ENCODE measurements around the gene HMX1. TPM values are rescaled to one million over a fixed set of nuclear protein-coding genes. Genes with fewer than 3 reads are reported as not detected.

Gene HMX1
- total RNA-seq (2014; rRNA removed; shearing (Covaris generic)): not detected in 2 replicates

DNA sequence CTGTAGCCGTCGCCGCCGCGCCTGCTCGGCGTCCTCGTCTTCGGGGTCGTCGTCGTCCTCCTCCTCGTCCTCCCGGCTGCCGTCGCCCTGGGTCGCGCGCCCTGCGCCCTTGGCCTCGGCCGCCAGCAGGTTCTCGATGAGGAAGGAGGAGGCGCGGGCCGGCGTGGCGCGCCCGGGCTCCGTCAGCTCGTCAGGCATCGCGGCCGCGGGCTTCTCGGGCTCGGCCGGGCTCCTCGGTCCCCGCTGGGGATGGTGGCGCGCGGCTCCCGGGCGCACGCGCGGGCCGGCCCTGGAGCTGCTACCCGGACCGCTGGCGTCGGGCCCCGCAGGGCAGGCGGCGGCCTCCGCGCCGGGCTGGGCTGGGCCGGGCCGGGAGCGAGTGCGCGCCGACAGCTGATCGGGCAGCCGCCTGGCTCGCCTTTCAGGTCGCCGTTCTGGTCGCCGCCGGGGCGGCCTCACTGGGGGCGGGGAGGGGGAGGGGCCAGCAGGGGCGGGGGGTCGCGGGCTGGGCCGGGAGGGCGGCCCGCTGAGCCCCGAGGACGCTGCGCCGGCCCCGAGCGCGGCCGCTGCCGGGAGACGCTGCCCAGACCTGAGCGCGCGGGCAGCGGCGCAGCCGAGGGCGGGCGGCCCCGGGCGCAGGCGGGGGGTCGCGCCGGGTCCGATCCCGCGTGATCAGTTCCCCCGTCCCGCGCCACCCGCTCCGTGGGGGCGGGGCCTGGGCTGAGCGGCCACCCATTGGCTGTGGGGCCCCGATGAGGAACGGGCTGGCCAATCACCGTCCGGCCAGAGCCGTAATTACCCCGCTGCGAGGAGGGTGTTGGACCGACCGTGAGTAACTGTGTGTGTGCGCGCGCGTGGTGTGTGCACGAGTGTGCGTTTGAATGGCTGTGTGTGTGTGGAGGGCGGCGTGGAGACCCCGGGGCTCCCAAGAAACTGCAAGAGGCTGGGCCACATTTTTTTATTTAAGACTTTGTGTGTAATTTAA is at the start of gene HMX1:
TSS of gene HMX1 (minus strand) at position 423 of the 985 bp plus-strand sequence. CDS start at position 198, 225 bp downstream.
- no peak for DNase-seq (ENCODE audit: low spot score)

DNA sequence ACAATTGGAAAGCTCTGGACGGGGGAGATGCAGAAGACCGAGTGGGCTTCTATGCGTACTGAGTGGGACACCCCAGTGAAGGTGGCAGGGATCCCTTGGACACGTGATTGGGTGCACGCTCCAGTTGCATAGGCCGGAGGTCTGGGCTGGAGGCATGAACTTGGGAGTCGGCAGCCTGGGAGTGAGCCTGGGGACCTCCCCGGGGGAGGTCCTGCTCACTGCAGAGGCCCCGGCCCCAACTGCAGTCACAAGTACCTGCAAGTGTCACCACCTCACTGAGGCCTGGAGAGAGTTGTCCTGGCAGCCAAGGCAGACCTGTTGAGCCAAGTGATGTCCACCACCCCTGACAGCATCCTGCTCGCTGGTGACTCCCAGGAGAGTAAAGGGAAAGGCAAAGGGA is 49.3 kb upstream of the HMX1 start:
- DNase-seq (ENCODE audit: low spot score): no peak

DNA sequence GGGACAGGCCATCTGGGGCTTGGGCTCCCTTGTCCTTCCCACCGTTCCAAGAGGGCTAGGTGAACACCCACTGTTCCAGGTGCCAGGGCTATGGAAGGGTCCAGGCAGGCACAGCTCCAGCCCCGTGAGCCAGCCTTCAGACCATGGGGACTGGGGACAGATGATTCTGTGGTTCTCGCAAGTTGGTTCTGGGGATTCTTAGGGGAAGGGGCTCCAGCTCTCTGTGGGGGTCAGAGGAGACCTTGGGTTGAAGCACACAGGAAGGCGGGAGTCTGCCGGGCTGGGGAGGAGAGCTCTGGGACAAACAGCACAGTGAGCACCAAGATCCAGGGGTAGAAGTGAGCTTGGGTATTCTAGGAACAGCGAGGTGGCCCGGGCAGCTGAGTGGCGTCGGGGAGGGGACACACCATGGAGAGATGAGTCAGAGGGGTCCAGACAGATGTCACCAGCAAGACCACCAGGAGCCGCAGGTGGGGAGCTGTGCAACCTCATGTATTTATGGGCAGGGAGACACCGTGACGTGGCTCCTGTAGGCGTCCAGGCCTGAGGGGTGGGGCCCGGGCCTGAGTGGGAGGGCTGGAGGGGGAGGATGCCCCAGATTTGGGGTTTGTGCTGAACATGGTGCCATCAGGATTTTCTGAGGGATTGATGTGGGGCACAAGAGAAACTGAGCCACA is 48.8 kb upstream of the HMX1 start:
- DNase-seq (ENCODE audit: low spot score): no peak

DNA sequence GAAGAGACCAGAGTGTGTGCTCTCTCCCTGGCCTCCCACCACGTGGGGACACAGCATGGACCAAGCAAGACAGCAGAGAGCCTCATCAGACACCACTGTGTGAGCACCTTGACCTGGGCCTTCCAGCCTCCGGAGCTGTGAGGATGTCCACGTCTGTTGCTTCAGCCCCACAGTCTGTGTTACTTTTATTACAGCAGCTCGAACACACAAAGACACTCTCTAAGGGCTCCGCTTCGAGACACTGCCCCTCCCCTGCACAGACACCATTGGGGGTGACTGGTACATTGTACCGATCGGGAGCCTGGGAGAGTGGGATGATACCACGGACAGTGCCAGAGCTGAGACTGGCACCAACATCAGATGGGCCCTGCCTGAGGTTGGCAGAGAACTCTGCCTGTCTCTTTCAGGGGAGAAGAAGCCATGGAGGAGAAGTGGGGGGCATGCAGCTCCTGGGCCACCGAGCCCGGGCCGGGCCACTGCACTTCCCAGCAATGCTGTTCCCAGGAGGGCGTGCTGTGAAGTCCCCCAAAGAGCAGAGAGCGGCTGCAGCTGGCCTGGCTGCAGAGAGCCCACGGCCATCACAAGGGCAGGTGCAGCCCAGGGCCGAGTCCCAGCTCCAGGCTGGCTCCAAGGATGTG is 48.1 kb upstream of the HMX1 start:
- DNase-seq (ENCODE audit: low spot score): no peak

DNA sequence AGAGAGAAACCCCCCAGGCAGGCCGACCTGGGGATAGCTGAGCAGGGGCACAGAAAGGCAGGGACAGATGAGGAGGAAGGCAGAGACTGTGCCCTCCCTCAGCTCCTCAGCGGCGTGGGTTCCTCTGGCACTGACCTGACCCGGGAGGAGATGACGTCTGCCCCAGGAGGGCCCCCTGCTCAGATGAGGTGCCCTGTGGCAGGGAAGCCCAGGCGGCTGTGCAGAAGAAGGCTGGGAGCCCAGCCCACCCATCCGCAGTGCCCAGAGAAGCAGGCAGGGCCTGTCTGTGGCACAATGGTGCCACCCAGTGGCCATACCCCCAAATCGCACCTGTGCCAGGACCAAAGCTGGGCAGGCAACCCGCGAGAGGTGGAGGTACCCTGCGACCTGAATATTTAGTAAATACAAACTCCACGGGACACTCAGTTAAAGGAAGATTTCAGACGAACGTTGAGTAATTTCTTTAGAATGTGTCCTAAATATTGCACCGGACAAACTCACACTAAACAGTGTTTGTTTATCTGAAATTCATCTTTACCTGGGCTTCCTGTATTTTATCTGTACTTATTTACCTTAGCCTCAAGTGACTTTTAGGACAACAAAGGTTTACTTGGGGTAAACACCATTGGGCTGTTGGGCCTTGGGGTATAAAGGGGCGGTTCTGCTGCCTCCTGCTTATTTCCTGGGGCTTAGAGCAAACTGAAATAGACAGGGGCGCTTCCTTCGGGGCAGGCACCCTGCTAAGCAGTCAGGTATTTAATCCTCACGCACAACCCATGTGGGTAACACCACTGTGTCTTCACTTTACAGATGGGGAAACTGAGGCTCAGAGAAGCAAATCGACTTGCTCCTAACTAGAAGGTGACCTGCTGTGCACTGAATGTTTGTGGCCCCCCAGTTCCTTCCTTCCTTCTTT is 46.5 kb upstream of the HMX1 start:
- DNase-seq (ENCODE audit: low spot score): peak; percentile 47

DNA sequence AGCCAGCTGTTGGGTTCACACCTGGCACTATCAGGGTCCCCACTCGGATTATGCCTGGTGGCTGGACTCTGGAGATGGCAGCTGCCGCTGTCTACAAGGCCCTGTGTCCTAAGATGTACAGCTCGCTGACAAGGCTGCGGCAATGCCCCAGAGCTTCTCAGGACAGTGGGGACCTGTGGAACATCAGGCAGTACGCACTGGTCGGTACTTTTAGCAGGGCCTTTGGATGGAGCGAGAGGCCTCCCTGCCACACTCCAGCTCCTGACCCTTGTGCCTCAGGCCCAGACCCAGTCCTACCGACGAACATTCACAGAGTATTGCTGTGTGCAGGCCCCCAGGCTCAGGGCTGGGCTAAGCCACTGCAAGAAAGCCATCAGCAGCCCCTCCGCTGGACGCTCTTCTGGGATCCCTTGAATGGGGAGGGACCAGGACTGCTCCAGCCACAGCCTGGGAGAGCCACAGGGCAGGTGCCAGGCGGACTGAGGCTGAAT is 45.7 kb upstream of the HMX1 start:
- no peak for DNase-seq (ENCODE audit: low spot score)

DNA sequence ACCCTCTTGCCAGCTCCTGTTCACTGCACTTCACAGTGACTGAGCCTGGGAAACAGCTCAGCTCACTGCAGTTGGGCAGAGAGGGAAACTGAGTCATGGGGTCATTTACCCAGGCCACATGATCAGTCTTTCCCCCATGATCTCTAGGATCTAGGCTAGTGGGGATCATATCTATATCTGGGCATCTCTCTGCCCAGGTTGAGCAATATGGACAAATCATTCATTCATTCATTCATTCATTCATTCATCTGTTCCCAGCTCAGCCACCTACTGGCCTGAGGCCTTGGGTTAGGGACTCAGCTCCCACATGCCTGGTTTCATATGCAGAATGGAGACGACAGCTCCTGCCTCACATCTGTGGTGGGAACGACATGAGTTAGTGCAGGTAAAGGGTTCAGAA is 45.3 kb upstream of the HMX1 start:
- DNase-seq (ENCODE audit: low spot score): no peak

DNA sequence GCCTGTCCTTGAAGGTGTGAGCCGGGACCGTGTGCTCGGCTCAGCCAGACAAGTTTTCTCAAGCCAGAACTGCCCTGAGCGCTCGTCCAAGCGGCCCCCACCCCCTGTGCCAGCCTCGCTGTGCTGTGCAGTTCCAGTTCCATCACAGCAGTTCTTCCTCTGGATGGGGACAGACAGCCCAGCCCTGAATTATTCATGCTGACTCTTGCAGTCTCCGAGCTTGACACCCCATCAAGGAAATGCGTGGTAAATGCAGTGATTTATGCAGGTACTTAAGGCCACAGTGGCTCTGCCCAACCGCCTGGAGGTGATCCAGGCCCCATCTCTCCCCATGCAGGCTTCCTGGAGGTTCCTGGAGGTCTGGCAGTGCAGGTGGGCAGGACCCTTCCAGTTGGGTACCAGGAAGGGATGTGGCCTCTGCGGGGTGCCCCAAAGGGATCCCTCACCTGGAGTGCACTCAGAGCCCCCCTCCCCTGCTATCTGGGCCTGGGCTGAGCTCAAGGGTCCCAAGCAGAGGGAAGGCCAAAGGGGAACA is 44.8 kb upstream of the HMX1 start:
- DNase-seq (ENCODE audit: low spot score): peak; percentile 37

DNA sequence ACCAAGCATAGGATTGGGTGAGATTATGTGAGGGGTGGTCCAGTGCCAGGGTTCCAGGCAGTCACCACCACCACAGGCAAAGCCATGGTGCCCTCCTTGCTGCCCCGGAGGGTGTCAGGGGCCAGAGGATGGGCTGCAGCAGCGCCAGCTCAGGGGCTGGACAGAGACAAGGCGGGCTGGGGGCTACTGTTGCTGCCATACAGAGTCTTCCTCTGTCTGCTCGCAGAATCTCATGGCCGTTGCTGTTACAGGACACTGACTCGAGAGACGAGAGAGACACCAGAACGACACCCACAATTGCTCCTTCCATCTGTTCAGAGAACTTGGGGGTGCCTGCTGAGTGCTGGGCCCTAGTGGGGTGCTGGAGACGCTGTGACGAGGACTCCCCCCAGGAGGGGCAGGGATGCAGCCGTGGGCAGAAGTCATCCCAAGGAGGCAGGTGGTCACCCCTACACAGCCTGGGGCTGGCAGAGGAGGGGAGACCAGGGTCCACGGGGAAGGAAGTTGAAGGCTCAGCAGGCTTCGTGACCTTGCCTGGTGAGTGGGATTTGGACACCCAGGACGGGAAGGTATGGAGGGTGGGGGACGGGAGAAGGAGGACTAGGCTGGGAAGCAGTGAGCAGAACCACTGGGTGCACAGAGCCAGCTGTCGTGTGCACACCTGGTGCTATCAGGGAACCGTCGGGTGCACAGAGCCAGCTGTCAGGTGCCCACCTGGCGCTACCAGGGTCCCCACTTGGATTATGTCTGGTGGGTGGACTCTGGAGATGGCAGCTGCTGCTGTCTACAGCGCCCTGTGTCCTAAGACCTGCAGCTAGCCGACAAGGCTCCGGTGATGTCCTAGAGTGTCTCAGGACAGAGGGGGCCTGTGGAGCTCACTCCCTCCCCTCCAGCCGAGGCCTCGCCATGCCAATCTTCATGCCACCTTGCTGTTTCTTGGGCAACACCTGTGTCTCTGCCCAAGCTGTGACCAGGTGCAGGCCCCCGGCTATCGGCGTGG is 43.9 kb upstream of the HMX1 start:
- no peak for DNase-seq (ENCODE audit: low spot score)

DNA sequence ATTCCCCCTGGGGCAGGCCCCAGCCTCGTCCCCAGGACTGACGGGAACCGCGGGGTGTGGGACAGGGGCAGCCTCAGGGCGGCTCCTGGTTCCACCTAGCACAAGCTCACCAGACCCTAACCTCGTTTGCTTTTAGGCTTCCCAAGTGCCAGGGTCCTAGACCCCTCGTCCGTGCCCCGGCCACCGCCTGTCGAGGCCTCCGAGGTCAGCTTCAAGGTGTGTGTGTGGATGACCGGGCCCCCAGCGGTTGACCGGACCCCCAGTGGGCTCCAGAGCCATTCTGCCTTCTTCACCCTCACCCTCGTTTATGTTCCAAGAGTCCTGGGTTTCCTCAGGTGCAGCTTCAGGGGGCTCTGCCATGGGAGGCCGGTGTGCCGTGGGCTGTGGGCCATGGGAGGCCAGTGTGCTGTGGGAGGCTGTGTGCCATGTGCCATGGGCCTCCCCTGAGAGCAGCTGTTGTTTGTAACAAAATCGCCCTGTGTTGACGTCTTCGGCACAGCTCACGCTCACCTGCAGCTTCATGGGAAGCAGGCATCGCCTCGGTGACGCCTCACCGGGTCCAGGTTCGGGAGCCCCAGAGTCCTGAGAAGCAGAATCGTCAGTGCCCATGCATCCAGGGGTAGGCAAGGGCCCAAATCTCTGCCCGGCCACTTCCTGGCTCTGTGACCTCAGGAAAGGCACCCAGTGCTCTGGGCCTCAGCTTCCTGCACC is 43.0 kb upstream of the HMX1 start:
- DNase-seq (ENCODE audit: low spot score): no peak

DNA sequence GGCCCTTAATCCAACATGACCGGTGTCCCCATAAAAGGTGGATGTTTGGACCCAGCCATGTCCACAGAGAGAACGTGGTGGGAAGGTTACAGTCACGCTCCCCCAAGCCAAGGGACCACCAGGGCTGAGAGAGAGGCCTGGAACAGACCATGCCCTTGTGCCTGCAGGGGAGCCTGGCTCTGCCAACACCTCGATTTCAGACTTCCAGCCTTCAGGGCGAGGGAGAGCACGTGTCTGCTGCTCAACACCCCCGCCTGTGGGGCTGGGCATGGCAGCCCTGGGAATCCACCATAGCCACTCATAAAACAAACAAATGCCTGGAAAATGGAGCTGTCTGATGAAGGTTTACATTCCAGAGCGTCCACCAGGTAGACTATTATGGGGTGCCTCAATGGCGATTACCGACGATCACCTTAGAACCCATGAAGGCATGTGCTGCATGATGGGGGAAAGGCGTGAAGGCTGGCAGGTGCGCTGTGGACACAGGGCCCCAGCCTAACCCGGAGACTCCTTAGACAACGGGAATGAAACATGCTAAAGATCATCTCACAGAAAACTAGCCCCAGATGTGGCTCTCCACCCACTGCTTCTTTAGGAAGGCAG is 42.3 kb upstream of the HMX1 start:
- DNase-seq (ENCODE audit: low spot score): no peak

DNA sequence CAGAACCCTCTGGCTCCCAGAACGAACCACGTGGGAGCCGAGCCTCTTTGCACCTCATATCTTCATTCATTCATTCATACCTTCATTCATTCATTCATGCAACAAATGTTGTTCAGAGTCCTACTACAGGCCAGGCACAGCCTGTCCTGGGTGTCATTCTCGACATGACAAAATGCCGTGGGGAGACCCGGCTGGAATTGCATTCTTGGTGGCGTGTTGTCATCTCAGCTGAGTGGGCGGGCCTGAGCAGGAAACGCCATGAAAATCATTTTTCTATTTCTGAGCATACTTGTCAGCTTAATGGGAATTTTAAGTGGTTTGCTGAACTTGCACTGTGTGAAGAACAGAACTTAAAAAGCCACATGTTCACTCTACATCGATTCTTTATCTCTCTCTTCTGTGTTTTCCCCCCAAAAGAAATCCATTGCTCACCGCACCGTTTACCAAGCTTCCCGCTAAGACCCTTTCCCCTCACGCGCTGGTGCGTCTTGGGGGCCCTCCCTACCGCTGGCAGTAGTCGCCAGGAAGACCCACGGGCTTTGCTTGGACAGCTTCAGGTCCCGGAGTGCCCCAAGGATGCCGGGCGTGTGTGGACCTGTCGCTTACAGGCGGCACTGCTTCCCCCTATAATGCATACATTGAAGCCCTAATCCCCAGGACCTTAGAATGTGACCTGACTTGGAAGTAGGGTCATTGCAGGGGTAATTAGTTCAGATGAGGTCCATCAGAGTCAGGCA is 41.6 kb upstream of the HMX1 start:
- DNase-seq (ENCODE audit: low spot score): no peak

DNA sequence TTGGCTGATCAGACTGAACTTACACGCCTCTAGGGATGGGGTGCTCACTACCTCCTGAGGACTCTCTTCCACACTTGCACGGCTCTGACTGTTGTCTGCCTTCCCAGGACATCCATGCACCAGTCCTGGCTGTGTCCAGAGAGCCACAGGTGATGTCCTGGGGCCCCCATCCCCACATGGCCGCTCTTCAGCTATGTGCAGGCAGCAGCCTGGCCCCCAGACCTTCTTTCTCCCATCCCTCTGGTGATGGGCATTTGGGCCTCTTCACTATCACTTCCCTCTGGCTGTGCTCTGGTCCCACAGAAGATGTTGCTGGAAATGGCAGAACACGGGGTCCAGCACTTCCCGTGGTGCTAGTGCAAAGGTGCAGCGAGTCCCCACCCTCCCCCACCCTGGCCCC is 40.9 kb upstream of the HMX1 start:
- DNase-seq (ENCODE audit: low spot score): no peak

DNA sequence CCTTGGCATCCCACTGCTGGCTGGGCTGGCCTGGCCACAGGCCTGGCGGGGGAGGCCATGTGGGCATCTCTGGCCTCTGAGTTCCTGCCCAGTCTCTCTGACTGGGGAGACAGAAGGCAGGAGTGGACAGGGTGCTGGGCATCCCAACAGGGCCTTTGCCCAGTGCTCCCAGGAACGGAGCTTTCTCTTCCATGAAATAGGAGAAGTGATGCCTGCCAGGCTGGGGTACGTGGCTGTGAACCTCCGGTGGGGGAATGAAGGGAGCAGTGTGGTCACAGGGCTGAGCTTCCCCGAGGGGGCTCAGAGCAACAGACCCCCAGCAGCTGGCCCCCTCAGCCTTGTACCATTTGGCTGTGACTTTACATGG is 40.4 kb upstream of the HMX1 start:
- no peak for DNase-seq (ENCODE audit: low spot score)

DNA sequence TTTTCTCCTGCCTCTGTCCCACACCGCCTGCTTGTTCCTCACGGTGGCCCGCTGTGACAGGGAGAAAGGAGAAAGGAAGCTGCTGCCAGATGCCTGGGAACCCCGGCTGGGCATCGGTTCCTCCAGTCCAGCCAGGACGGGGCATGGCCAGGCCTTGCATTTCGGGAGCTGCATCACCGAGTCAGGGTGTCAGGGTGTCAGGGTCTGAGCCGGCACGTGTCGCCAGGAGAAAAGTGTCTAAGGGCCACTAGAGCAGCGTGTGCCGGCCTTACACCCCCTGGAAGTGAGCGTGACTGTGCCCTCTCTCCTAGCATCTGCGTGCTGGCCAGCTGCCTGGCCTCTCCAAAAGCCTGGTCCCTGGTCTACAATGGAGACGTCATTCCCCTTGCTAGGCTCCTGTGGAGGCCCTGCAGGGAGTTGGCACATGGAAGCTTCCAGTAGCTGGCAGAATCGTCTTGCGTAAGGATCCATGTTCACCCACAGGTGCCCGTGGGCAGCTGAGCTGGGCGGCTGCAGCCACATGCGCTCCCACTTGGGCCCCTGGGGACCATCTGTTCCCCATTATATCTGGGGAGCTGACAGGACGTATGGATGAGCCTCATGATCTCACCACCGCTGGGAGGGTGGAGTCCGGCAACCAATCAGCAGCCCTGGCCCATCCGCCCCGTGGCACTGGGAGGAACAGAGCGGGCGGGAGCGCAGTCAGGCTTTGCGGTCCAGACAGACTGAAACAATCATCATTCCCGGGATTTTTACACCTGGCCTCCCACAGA is 39.9 kb upstream of the HMX1 start:
- peak; percentile 89 for DNase-seq (ENCODE audit: low spot score)

DNA sequence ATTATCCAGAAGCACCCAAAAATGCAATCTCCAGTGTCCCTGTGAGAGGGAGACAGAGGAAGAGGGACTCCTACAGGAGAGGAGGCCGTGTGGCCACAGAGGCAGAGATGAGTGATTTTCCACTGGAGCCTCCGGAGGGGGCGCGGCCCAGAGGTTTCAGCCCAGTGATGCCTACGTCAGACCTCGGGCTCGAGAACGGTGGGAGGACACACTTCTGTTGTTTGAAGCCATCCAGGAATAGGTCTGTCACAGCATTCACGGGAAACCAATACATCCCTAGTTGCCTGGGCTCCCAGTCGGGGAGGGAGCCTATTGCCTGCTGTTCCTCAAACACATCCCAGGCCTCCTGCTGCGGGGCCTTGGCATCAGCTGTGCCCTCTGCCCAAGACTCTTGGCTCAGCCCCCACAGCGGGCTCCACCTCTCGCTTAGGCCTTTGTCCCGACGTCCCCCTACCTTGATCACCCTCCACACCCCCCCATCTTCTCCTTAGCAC is 39.2 kb upstream of the HMX1 start:
- peak; percentile 56 for DNase-seq (ENCODE audit: low spot score)

Data from A172 (cell line).